Suprapubic skin (tissue), 4 donors: ENCODE data around the gene EDEM3.

Source experiments
- EP300 ChIP-seq: sonication (generic); formaldehyde crosslinking; IDR thresholded peaks from one replicate; pipeline ENCODE4 v1.6.1; 2017; ENCODE audit warnings: antibody characterized with exemption
- POLR2AphosphoS5 ChIP-seq, 3 donors: sonication (generic); formaldehyde crosslinking; IDR thresholded peaks; one replicate each; pipeline ENCODE4 v1.6.1; 2017; ENCODE audit warnings: antibody characterized with exemption in 3 of 3
- TF ChIP-seq, protein P1 (sequence below), 2 donors: fragments of 200-600 bp in 1 of 2; fragments of 450-650 bp in 1 of 2; sonication (generic) in 1 of 2; IDR thresholded peaks; one replicate each; pipeline ENCODE4 v1.5.1; 2016 to 2019; ENCODE audit warnings: antibody characterized with exemption in 2 of 2, mild to moderate bottlenecking in 1 of 2, moderate library complexity in 1 of 2

DNA sequence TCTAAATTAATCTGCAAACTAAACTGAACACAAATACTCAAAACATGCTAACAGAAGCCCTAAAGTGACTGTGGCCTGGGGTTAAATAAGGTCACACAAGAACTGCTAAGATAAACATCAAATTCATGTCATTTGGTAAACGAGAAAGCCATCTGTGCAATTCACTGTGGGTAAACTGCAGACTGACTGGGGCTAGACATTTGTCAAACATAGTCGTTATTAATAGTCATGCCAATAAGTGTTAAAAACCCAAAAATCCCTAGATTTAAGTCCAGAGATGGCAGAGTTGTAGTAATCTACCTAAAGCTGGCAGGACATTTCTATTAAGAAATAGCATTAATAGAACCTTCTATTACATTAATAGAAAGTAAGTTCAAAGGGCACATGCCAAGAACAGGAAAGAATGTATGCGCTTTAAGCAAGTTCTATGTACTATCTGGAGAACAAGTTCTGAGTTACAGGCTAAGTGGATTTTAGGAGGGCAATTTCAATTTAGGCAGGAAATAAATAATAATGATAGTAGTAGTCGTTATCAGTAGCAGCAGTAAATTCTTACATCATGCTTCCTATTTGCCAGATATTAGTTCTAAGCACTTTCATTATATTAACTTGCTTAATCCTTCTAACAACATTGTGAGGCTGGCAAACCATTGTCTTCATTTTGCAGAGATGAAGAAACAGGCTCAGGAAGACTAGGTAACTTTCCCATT, 8.6 kb downstream of the EDEM3 start:
- no peak for TF ChIP-seq POLR2AphosphoS5 (IDR thresholded peaks at IDR 0.05)
- TF ChIP-seq, protein P1, sequence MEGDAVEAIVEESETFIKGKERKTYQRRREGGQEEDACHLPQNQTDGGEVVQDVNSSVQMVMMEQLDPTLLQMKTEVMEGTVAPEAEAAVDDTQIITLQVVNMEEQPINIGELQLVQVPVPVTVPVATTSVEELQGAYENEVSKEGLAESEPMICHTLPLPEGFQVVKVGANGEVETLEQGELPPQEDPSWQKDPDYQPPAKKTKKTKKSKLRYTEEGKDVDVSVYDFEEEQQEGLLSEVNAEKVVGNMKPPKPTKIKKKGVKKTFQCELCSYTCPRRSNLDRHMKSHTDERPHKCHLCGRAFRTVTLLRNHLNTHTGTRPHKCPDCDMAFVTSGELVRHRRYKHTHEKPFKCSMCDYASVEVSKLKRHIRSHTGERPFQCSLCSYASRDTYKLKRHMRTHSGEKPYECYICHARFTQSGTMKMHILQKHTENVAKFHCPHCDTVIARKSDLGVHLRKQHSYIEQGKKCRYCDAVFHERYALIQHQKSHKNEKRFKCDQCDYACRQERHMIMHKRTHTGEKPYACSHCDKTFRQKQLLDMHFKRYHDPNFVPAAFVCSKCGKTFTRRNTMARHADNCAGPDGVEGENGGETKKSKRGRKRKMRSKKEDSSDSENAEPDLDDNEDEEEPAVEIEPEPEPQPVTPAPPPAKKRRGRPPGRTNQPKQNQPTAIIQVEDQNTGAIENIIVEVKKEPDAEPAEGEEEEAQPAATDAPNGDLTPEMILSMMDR (IDR thresholded peaks at IDR 0.05), result no peak
- TF ChIP-seq EP300, result no peak
